GM21390 (cell line): ENCODE results near the gene CREB5.
"Not testable (repeated sequence)": the region's sequence is repeated elsewhere in the genome, so short reads cannot be mapped to it uniquely, and the experiment has no call there.

Experiments used
- ATAC-seq: cut with Tn5 transposase; IDR thresholded peaks from one replicate; pipeline ENCODE4 v1.9.1; 2021; ENCODE audit not compliant: unreplicated experiment

CREB5 gene, protein sequence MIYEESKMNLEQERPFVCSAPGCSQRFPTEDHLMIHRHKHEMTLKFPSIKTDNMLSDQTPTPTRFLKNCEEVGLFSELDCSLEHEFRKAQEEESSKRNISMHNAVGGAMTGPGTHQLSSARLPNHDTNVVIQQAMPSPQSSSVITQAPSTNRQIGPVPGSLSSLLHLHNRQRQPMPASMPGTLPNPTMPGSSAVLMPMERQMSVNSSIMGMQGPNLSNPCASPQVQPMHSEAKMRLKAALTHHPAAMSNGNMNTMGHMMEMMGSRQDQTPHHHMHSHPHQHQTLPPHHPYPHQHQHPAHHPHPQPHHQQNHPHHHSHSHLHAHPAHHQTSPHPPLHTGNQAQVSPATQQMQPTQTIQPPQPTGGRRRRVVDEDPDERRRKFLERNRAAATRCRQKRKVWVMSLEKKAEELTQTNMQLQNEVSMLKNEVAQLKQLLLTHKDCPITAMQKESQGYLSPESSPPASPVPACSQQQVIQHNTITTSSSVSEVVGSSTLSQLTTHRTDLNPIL

DNA sequence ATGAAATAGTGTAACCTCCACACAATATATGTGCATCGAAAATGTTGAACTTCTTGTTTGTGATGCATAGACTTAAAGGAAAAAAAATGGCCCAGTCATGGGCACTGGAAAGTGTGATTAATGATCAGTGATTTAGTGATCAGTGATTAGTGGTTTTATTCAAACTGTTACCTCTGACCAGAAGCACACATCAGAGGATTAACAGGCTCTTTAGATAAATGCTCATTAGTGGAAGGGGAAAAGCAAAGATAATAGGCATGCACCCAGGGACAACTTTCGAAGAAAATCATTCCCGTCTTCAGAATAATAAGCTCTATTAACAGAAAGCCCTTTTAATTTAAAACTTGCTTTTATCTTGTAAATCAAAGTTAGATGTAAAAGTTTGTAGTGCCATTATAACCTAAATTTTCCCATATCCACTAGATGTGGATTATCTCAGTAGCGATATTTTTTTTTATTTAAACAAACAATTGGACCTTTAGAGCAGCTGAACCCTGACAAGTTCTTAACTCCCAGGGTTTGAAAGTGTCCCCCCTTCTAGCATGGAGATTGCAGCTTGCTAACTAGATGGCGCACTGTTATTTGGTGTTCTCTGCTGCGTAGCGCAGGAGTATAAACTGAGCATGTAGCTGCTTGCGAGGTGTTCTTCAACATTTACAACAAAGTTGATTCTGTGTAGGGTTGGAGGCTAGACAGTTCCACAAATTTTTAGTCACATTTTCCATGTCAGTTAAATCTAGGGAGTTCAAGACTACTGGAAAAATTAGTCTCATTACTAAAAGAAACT, at the start of gene CREB5:
Gene CREB5, plus strand, starts transcription at position 643 of the 787 bp plus-strand sequence. CDS start 397 bp downstream, outside the sequence.
- ATAC-seq = no peak

DNA sequence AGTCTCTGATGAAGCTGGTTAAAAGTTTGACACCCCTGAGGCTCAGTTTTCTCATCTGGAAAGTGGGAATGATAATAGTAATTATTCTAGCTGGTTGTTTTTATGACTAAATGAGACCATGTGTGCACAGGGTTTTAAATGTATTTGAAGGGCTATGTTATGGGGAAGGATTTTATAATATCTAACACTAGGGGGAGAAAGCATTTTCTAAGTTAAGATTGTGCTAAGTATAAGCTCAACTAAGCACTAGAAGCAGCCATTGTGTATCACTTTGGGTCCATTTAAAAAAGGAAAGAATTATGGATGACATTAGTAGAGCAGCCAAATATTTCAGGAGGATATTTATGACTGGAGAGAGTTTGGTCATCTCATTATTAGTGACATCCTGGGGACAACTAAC, 49.5 kb upstream of the CREB5 start:
- no peak for ATAC-seq

DNA sequence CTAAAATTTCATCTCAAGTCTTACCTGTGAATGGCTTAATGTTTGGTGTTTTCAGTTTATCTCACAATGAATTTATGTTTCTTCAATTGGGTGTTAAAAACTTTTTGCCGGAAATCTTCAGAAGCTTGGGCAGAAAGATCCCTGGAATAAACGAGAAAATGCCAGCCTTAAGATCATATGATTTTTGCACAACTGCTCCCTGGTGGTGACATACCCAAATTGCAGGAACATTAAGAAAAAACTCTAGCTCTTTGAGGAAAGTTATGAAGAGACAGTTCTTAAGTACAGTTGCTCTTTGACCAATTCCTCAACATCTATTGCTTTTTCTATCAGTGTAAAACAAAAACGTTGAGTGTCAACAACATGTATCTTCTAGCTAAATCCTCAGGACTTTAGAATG, 48.2 kb upstream of the CREB5 start:
- ATAC-seq = no peak

DNA sequence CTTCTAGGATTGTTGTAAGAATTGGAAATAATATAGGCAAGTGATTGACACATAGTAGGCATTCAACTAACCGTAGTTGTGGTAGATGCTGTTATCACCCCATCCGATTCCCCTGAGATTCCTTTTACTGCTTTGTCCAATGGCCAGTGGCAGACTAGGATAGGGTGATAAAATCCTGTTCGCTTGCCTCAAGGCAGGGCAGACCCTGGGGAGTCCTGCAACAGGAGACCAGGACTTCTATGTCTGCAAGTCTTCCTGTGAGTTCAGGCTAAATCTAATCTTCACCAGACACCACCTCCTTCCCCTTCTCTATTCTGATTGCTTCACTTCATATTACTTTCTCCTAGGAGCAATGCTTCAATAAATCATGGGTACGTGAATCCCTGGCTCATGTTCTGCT, 42.8 kb upstream of the CREB5 start:
- no peak for ATAC-seq

DNA sequence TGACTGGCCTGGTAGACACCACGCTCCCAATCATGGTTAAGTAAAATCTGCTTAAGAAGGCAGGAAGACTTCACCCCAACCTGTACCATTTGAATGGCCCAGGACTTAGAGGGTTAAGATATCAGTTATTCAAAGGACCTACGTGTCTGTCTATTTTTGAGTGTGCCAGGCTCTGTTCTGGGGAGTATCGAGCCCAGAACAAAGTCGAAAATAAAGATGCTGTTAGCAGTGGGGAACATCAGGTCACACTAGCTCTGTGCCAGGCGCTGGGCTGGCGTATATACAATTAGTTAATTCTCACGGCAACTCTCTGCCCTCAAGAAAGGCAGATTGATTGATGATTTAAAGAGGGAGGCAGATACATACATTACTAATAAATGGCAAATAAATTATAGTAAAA, 40.5 kb upstream of the CREB5 start:
- no peak for ATAC-seq

DNA sequence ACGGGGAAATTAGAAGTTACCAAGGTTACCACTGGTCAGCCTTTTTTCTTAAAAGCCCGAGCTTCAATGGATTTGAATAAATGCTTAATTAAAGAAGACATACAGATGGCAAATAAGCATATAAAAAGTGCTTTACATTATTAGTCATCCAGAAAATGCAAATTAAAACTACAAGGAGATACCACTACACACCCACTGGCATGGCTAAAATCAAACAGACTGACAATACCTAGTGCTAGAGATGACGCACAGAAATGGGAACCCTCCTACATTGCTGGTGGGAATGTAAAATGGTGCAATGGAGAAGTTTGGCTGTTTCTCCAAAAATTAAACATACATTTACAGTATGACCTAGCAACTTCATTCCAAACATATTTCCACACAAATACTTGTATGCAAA, 38.3 kb upstream of the CREB5 start:
- ATAC-seq = no peak

DNA sequence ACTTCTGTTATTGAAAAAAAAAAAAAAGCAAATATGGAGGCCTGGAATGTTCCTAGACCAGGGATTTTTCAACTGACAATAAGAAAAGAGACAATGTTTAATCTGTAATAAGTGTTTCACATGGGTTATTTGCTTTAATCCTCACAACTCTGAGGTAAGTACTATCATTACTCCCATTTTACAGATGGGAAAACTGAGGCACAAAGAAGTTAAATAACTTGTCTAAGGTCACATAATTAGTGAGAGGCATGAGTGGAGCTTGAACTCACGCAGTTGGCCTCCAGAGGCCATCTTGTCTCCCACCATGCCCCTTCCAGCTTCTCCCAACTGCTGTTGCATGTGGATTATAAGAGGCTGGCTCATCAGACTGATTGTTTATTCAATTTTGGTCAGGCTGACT, 36.6 kb upstream of the CREB5 start:
- no peak for ATAC-seq

DNA sequence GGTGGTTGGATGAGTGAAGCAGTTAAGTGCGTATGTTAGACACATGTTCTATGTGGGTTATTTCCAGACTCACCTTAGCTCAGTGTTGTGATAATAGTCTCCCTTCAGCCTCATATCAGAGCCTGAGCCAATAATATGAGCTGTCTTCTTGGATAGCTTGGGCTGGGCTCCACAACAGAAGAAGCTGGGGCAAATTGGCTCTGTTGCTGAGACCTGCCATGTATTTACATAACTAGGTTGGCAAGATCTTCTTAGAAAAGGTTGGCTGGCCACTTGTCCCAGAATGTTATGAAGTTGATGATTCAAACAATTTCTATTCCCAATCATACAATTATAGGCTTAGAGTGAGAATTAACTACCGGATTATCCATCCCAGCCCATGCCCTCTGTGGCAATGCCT, 35.7 kb upstream of the CREB5 start:
- ATAC-seq = no peak

DNA sequence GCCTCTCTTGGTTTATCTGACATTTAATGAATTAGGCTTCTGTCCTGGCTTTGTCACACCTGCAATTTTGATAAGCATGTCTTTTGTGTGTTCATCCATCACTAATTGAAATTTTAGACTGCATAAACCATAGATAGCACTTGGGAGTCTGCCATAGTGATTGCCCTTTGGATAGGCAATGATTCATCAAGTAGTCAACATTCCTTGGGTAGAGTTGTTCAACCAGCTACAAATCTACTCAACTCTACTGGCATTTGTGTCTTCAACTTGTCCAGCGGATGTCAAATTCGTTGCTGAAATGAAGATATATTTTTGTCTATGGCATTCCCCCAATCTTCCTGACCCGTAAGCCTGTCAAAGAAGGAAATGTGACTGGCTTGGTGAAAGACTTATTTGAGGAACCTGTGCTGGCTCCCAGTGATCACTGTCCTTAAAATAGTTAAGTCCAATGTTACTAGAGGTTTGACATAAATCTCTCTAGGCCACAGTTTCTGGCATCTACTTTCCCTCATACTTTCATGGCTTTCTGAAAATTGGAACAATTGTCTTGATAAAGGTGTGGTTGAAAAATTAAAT, 33.7 kb upstream of the CREB5 start:
- ATAC-seq = no peak

DNA sequence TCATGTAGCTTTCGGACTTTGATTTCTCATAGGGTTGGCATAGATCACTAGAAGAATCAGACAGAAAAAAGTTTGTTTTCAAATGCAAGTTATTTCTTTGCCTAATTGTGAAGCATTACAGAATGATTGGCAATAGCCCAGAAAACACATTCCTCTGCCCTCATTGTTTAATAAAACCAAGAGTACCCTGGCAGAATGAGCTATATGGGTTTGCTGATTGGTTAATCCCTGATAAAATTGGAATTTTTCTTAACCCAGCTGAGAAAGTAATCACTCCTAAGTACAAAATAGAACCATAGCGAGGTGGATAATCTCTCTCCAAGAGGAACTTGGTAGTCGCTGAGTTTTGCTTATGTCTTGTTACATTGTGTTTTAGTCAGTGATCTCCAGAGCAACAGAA, 30.9 kb upstream of the CREB5 start:
- ATAC-seq = no peak

DNA sequence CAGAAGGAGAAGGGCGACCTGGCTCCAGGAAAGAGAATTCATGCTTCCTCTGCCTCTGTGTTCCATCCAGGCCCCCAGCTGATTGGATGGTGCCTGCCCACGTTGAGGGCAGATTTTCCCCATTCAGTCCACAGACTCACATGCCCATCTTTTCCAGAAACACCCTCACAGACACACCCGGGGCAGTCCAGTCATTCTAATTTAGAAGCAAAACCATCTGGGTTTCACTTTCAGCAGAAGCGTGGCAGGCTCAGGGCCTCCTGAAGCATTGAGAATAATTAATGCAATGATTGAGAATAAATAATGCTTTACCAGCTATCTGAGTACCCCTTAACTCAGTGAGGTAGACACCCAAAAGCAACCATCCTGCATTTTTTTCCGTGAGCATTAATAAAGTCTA, 30.2 kb upstream of the CREB5 start:
- no peak for ATAC-seq

DNA sequence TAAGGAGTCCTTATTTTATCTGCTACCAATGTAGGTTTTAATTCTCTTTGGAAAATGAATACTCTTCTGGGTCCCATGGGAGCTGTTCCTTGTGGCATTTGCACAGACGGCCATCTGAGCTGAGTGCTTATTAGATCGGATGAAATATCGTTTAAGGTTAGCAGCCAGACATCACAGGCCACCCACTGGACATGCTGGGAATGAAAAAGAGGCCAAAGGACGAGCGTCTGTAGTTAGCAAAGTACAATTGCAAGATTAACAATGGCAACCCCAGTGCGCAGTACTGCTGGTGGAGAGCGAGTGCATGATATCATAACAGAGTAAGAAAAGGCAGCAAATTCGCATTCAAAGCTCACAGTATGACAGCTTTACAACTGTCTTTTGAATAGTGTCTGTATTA, 28.3 kb upstream of the CREB5 start:
- no peak for ATAC-seq

DNA sequence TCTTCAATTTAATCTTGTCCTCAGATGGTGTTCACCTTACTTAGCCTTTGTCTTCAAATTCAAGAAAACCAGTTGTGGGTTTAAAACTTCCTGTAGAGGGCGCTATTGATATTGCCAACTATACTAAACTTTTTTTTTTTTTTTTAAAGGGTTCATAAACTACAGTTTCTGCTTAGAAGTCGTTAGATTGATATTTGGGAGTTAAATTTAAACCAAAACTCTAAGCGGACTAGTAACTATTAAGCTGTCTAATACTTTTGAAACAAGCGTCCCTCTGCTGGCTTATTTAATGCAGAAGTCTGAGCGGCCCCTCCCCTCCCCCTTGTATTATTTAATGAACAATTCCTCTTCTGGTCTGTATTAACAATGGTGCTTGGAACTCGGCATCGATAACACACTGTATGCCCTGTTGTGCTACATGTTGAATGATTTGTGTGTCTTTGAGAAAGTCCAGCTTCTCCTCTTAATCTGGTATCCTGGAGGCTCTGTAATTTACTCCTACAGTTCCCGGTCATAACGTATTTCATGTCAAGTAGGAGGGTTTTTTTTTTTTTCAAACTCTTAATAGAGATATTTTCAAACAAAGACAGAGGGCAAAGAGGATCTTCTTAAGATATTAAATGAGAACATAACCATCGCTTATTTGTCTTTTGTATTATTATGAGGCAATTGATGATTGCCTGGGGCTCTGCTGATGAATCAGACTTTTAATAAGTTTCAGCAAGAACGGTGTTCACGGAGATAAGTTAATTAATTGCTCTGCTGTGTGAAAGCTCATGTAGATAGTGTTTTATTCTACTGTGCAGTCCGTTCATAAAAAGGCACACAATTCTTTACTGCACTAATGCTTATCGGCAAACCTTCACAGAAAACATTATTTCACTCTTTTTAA, 22.6 kb upstream of the CREB5 start:
- ATAC-seq = no peak

DNA sequence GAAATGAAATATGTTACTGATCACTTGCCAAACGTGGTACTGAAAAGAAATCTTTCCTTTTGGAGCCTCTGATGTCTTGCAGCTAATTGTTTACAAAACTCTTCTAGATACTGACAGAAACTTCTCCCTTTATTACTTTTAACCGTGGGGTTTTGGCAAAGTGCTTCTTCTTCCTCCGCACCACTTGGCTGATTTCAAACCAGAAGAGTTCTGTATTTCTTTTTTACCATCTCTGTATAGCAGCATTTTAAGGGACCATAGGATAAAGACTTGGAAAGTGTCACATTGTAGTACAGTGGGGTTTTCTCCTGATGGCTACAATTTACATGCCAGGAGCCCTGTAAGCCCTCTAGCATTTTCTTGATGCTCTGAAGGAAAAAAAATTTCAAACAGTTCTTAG, 21.9 kb upstream of the CREB5 start:
- ATAC-seq = no peak

DNA sequence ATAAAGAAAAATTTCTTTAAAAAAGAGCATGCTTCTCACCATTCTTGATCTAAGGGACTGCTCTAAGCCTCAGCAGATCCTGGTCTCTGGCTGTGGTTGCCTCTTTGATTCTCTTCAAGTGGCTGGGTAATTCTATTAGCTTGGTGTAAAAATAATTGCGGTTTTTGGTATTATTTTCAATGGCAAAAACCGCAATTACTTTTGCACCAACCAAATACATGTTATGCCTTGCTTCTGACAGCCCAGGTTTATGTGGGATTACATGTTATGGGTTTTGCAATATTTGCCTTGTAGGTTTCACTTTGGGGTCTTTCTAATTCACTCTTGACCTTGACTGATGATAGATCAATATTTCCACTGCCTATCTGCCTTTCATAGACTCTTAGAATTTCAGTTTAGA, 20.0 kb upstream of the CREB5 start:
- ATAC-seq = no peak

DNA sequence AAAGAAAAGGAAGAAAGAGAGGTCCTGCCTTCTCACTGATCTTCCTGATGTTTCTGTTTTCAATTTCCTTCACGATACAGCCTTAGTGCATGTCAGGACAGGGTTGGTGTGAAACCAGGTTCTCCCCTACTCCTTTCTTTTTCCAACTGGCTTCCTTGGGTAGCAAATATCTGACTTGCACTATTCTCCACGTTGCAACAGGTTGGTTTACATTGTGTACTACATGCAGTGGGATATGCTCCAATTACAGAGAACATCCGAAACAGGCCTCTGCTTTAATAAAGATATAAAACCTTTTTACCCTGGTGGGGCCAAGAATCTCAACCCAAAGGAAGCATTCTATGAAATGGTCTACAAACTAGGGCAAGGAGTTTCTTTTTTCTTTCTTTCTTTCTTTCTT, 16.9 kb upstream of the CREB5 start:
- ATAC-seq = no peak

DNA sequence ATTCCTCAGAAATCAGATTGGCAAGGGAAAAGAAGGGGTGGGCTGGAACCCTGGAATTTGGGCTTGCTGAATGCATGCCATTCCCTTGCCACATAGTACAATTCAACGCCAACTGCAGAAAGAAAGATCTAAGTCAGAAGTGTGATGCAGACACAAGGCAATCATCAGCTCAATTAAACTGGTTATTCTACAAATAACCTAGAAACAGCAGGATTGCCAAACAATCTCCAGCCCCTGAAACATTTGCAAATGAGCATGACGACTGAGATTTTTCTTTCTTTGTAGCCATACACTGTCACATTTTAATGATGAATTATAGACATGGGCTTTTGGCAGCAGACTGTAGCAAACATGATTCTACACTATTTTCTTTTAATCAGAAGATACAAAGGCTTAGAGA, 16.5 kb upstream of the CREB5 start:
- ATAC-seq = no peak

DNA sequence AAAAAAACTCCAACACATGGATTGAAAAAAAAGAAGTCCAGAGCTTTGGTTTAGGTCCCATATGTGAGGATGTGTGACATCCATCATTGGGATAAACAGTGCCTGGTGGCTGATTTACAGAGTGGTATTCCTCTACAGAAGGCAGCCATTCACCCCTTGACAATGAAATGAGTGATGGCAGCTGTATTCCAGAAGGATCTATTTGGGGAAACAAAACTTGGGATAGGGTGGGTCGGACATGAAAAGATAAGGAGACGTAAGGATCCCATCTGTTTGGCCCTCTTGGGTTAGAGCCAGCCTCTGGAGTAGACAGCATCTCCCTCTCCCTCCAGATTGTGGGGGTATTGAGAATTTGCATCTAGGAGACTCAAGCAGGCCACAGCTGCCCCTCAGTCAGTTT, 15.2 kb upstream of the CREB5 start:
- ATAC-seq = no peak

DNA sequence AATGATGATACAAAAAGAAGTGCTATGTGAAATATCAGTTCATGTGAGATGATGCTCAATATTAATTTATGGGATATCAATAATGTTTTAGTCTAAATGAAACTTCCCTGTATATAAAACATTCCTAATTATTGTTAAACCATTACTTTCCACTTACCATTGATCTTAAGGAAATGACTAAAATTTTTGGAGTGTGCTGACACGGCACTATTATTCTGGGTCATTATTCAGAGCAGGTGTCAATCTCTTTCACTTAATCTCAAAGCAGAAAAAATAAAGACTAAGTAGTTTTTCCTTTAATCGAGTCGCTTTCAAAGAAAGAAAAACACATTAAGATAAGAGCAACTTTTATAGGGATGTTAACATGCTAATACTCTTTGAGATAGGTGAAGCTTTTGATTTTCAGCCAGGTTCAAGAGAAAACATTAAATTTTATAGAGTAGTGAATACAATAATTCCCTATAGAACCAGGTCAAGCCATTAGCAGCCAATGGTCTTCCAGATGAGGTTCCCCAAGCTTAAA, 11.4 kb upstream of the CREB5 start:
- ATAC-seq = no peak

DNA sequence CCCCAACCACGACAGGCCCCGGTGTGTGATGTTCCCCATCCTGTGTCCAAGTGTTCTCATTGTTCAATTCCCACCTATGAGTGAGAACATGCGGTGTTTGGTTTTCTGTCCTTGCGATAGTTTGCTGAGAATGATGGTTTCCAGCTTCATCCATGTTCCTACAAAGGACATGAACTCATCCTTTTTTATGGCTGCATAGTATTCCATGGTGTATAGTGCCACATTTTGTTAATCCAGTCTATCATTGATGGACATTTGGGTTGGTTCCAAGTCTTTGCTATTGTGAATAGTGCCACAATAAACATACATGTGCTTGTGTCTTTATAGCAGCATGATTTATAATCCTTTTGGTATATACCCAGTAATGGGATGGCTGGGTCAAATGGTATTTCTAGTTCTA, 10.8 kb upstream of the CREB5 start:
- not testable (repeated sequence) for ATAC-seq

DNA sequence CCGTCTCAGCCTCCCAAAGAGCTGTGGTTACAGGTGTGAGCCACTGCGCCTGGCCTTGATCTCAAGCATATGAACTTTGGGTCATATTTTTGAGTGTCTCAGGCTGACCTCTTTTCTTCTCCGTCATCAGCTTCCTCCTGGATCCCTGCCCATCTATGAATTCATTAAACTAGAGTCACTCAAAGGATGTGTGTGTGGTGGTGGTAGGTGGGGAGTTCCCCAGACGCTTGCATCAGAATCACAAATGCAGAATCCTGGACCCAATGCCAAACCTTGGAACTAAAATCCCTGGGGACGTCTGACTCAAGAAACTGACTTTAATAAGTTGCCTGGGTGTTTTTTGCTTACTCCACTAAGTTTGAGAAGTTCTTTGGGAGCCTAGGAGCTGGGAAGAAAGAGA, 6.7 kb upstream of the CREB5 start:
- no peak for ATAC-seq
